CD14-positive monocyte (primary cell): ENCODE measurements around the gene UROC1. TPM values are rescaled to one million over a fixed set of nuclear protein-coding genes. Genes with fewer than 3 reads are reported as not detected.
A peak's percentile ranks its signal among the peaks of the same experiment; 100 is the strongest.

ENCODE experiments used
- DNase-seq, 3 donors: peaks; one replicate each; pipeline ENCODE4 v3.0.0-alpha.2; 2011 to 2022
- H2AFZ ChIP-seq: 2 replicates; pipeline ENCODE4 v1.6.0; 2012; ENCODE audit warnings: mild to moderate bottlenecking, low read depth, low read length, inconsistent platforms; ENCODE audit not compliant: insufficient read depth, poor library complexity, severe bottlenecking
- H3K27ac ChIP-seq, 2 donors: 1 replicate in 1 of 2; 2 replicates in 1 of 2; pipeline ENCODE4 v1.5.1; 2012 to 2013; ENCODE audit warnings: low read length in 2 of 2, control low read depth in 1 of 2, inconsistent platforms in 1 of 2, low read depth in 1 of 2, mild to moderate bottlenecking in 1 of 2
- H3K27me3 ChIP-seq, 2 donors: one replicate each; pipeline versions ENCODE4 v1.6.0 to v1.6.1; 2011 to 2013; ENCODE audit warnings: low read length in 2 of 2; ENCODE audit not compliant: control insufficient read depth in 2 of 2, insufficient read depth in 2 of 2
- H3K36me3 ChIP-seq, 2 donors: replicated peaks in 1 of 2; 1 replicate in 1 of 2; 2 replicates in 1 of 2; pipeline versions ENCODE4 v1.5.1 to v1.6.1; 2012 to 2013; ENCODE audit warnings: low read length in 2 of 2, control low read depth in 1 of 2, inconsistent platforms in 1 of 2, mild to moderate bottlenecking in 1 of 2; ENCODE audit not compliant: insufficient read depth in 2 of 2, control insufficient read depth in 1 of 2
- H3K4me1 ChIP-seq, 2 donors: 1 replicate in 1 of 2; 2 replicates in 1 of 2; pipeline versions ENCODE4 v1.5.1 to v1.6.1; 2012 to 2013; ENCODE audit warnings: low read length in 2 of 2, control low read depth in 1 of 2, inconsistent platforms in 1 of 2, mild to moderate bottlenecking in 1 of 2, moderate library complexity in 1 of 2; ENCODE audit not compliant: insufficient read depth in 2 of 2, control insufficient read depth in 1 of 2
- H3K4me2 ChIP-seq: replicated peaks from 2 replicates; pipeline ENCODE3; 2012; ENCODE audit warnings: low read length, moderate library complexity, mild to moderate bottlenecking; ENCODE audit not compliant: poor library complexity, severe bottlenecking; ENCODE audit errors: extremely low read depth
- H3K4me3 ChIP-seq, 3 experiments: fragments of 200-600 bp in 1 of 3; sonication (generic) in 1 of 3; replicated peaks in 1 of 3; 1 replicate in 2 of 3; 2 replicates in 1 of 3; pipeline ENCODE4 v1.5.1; 2011 to 2013; ENCODE audit warnings: low read length in 3 of 3, mild to moderate bottlenecking in 3 of 3, control low read depth in 2 of 3, low read depth in 2 of 3, inconsistent platforms in 1 of 3, moderate library complexity in 1 of 3
- H3K79me2 ChIP-seq: 2 replicates; pipeline ENCODE4 v1.6.0; 2012; ENCODE audit warnings: mild to moderate bottlenecking, control low read depth, inconsistent platforms, low read length, moderate library complexity; ENCODE audit not compliant: insufficient read depth
- H3K9ac ChIP-seq: 2 replicates; pipeline ENCODE4 v1.6.0; 2017; ENCODE audit warnings: low read length, mild to moderate bottlenecking; ENCODE audit not compliant: insufficient read depth, poor library complexity, severe bottlenecking
- H3K9me3 ChIP-seq, 2 donors: replicated peaks in 1 of 2; 1 replicate in 1 of 2; 2 replicates in 1 of 2; pipeline versions ENCODE4 v1.5.1 to v1.6.1; 2012 to 2013; ENCODE audit warnings: low read length in 2 of 2, control low read depth in 1 of 2; ENCODE audit not compliant: control insufficient read depth in 1 of 2, insufficient read depth in 1 of 2
- H4K20me1 ChIP-seq: 2 replicates; pipeline ENCODE4 v1.6.0; 2012; ENCODE audit warnings: mild to moderate bottlenecking, low read length, control low read depth, moderate library complexity; ENCODE audit not compliant: insufficient read depth
- H3K27ac Mint-ChIP-seq, 7 donors: one replicate each; pipeline ENCODE4 v1.8.0; 2020; ENCODE audit warnings: mild to moderate bottlenecking in 7 of 7, mixed read lengths in 7 of 7, moderate library complexity in 6 of 7, inconsistent platforms in 2 of 7
- H3K27me3 Mint-ChIP-seq, 3 donors: one replicate each; pipeline ENCODE4 v1.8.0; 2021 to 2022; ENCODE audit warnings: low read depth in 3 of 3, mild to moderate bottlenecking in 3 of 3, mixed read lengths in 3 of 3, moderate library complexity in 3 of 3, inconsistent platforms in 1 of 3
- H3K36me3 Mint-ChIP-seq, 2 donors: one replicate each; pipeline ENCODE4 v1.8.0; 2020; ENCODE audit warnings: mixed read lengths in 2 of 2, inconsistent platforms in 1 of 2, mild to moderate bottlenecking in 1 of 2
- H3K4me1 Mint-ChIP-seq: one replicate; pipeline ENCODE4 v1.8.0; 2020; ENCODE audit warnings: mild to moderate bottlenecking, mixed read lengths
- H3K4me3 Mint-ChIP-seq, 2 donors: one replicate each; pipeline ENCODE4 v1.8.0; 2020; ENCODE audit warnings: mild to moderate bottlenecking in 2 of 2, mixed read lengths in 2 of 2, moderate library complexity in 1 of 2
- H3K9me3 Mint-ChIP-seq, 7 donors: one replicate each; pipeline ENCODE4 v1.8.0; 2020 to 2022; ENCODE audit warnings: mixed read lengths in 7 of 7, mild to moderate bottlenecking in 6 of 7, moderate library complexity in 6 of 7, inconsistent platforms in 2 of 7
- WGBS: methylation state at CpG from one replicate; pipeline ENCODE4 v1.1.5; 2013; ENCODE audit warnings: missing lambda C conversion rate; ENCODE audit not compliant: insufficient coverage; 5-methylcytosine and 5-hydroxymethylcytosine counted together
- intact Hi-C, 2 donors: fragments of 100-400 bp; cut with micrococcal nuclease; formaldehyde crosslinking; loops; one replicate each; pipeline versions ENCODE4 v1.15.0 to v1.15.1; 2023
- polyA plus RNA-seq, 3 donors: library from polyadenylated mRNA; depleted of rRNA in 1 of 3; unstranded in 2 of 3; stranded (reverse) in 1 of 3; fragments of 300-500 nt in 2 of 3; fragments of >200 nt in 1 of 3; fragmentation: Illumina TruSeq in 2 of 3; gene quantifications; 1 replicate in 2 of 3; 2 replicates in 1 of 3; pipeline ENCODE4 v1.2.3, GENCODE V29; 2012 to 2021
- TF ChIP-seq, protein P1 (sequence below): fragments of 200-600 bp; IDR thresholded peaks from one replicate; pipeline ENCODE4 v1.8.0; 2022; ENCODE audit warnings: antibody characterized with exemption, mild to moderate bottlenecking

The UROC1 gene
- polyA plus RNA-seq, 3 donors = not detected

DNA sequence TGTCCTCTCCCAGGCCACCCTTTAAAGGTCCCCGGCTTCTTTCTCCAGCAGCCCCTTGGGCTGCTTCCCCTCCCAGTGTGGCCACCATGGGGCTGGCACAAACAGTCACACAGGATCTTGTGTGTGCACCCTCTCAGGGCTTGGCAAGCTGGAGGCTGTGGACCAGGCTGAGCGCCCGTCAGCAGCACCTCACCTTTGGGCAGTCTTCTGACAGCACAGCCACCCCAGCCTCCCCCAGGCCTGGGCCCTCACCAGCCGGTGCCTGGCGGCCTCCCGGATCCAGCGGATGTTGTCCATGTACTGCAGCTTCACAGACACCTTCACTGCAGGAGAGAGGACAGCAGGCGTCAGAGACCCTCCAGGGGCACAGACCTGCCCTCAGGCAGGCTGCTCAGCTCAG, 21.8 kb downstream of the UROC1 start:
- no peak for DNase-seq
- H3K27ac Mint-ChIP-seq = no peak overlapping the region
- H3K27me3 ChIP-seq = no peaks in the 10 kb centered on the region
- TF ChIP-seq, protein P1, sequence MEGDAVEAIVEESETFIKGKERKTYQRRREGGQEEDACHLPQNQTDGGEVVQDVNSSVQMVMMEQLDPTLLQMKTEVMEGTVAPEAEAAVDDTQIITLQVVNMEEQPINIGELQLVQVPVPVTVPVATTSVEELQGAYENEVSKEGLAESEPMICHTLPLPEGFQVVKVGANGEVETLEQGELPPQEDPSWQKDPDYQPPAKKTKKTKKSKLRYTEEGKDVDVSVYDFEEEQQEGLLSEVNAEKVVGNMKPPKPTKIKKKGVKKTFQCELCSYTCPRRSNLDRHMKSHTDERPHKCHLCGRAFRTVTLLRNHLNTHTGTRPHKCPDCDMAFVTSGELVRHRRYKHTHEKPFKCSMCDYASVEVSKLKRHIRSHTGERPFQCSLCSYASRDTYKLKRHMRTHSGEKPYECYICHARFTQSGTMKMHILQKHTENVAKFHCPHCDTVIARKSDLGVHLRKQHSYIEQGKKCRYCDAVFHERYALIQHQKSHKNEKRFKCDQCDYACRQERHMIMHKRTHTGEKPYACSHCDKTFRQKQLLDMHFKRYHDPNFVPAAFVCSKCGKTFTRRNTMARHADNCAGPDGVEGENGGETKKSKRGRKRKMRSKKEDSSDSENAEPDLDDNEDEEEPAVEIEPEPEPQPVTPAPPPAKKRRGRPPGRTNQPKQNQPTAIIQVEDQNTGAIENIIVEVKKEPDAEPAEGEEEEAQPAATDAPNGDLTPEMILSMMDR = no peak
- 95% methylated on average over 8 of the region's 8 CpGs for WGBS
- no peak overlapping the region for H3K4me3 Mint-ChIP-seq
- no peaks in the 10 kb centered on the region for H3K9me3 Mint-ChIP-seq
- no peaks in the 10 kb centered on the region for H3K36me3 Mint-ChIP-seq
- intact Hi-C loops = no loop called here
- H3K27ac ChIP-seq = no peak overlapping the region
- no peaks in the 10 kb centered on the region for H4K20me1 ChIP-seq
- H2AFZ ChIP-seq = no peak overlapping the region
- H3K9ac ChIP-seq = no peak overlapping the region
- H3K4me1 ChIP-seq = peaks cover 7 to 8% of the 10 kb centered on the region in 2 donors
- peaks cover 0 to 5% (median 4%) of the 10 kb centered on the region in 3 donors for H3K27me3 Mint-ChIP-seq
- H3K4me3 ChIP-seq = no peak overlapping the region
- peaks cover 14% of the 10 kb centered on the region for H3K4me1 Mint-ChIP-seq
- no peaks in the 10 kb centered on the region for H3K79me2 ChIP-seq
- no peaks in the 10 kb centered on the region for H3K36me3 ChIP-seq
- H3K4me2 ChIP-seq = no peak overlapping the region
- no peaks in the 10 kb centered on the region for H3K9me3 ChIP-seq

DNA sequence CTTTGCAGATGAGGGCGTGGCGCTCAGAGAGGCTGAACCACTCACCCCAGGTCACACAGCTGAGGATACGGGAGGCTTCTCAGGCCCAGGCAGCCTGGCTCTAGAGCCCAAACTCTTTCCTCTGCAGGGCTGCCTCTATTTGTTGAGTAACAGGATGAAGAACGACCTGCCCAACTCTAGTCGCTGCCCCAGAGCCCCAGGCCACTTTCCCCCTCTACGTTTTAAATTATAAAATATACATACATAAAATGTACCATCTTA, 22.7 kb downstream of the UROC1 start:
- H3K27me3 ChIP-seq = no peaks in the 10 kb centered on the region
- H2AFZ ChIP-seq = no peak overlapping the region
- H3K4me1 ChIP-seq = peaks cover 7 to 8% of the 10 kb centered on the region in 2 donors
- peaks cover 14% of the 10 kb centered on the region for H3K4me1 Mint-ChIP-seq
- no peak overlapping the region for H3K4me2 ChIP-seq
- TF ChIP-seq, protein P1 = no peak
- no peak overlapping the region for H3K4me3 Mint-ChIP-seq
- H3K79me2 ChIP-seq = no peaks in the 10 kb centered on the region
- H3K9ac ChIP-seq = no peak overlapping the region
- DNase-seq = no peak
- H3K4me3 ChIP-seq = no peak overlapping the region
- no peaks in the 10 kb centered on the region for H3K9me3 ChIP-seq
- H3K27me3 Mint-ChIP-seq = peaks cover 2 to 6% (median 3%) of the 10 kb centered on the region in 3 donors
- no CpG with 5 or more reads among the region's 6 CpGs for WGBS
- H3K27ac Mint-ChIP-seq = peak overlapping the region in 1 of 7 donors; percentile 36
- H3K27ac ChIP-seq = no peak overlapping the region
- no peaks in the 10 kb centered on the region for H4K20me1 ChIP-seq
- no peaks in the 10 kb centered on the region for H3K36me3 ChIP-seq
- H3K36me3 Mint-ChIP-seq = no peaks in the 10 kb centered on the region
- no peaks in the 10 kb centered on the region for H3K9me3 Mint-ChIP-seq
- intact Hi-C loops = no loop called here
